Amygdala (tissue), 56 donors: ENCODE measurements around the gene MCMBP.
"Not testable (repeated sequence)": the region's sequence is repeated elsewhere in the genome, so short reads cannot be mapped to it uniquely, and the experiment has no call there.

Experiments used
- DNase-seq, 56 donors: peaks; one replicate each; lab custom pipeline; 2025; lab: John Stamatoyannopoulos, UW

Gene MCMBP

GRCh38 chr10:119831656-119832055 is 41.0 kb downstream of the MCMBP start:
- peak in 2 of 56 donors; percentile 8 to 12 for DNase-seq

GRCh38 chr10:119830851-119831250 is 41.8 kb downstream of the MCMBP start:
- DNase-seq: no peak

DNA sequence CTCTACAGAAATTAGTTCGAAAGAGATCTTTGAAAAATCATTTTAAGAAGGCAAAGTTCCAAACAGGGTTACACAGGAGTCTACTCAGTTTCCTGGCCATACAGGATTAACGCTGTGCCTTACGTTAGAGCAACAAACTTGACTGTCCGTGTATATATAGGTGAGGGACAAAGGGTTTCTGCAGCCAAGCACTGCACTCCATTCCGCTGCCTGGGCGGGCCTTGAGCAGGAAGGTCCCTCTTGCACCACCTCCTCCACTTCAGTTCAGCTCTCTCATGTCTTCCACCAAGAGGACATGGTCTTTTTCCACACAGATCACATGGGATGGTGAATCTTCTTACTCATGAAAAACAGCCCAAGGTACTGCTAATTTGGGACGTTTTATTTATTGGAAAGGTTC is 43.2 kb downstream of the MCMBP start:
- no peak for DNase-seq

DNA sequence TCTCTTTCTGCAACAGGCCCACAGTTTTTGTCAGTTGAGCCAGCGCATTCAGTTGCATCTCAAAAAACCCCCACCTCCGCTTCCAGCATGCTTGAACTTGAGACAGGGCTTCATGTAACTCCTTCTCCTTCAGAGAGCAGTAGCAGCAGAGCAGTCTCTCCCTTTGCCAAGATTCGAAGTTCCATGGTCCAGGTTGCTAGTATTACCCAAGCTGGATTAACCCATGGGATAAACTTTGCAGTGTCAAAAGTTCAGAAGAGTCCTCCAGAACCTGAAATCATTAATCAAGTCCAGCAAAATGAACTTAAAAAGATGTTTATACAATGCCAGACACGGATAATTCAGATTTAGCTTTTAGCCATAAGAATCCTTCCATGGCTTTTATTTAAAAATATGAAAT is 45.2 kb downstream of the MCMBP start:
- no peak for DNase-seq

DNA sequence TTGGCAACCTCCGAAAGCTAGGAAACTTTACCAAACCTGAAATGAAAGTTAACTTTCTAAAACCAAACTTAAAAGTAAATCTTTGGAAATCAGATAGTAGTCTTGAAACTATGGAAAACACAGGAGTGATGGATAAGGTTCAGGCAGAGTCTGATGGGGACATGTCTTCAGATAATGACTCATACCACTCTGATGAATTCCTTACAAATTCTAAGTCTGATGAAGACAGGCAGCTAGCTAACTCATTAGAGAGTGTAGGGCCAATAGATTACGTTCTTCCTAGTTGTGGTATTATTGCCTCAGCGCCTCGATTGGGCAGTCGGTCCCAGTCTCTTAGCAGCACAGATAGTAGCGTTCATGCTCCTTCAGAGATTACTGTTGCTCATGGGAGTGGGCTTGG is 45.9 kb downstream of the MCMBP start:
- no peak for DNase-seq

DNA sequence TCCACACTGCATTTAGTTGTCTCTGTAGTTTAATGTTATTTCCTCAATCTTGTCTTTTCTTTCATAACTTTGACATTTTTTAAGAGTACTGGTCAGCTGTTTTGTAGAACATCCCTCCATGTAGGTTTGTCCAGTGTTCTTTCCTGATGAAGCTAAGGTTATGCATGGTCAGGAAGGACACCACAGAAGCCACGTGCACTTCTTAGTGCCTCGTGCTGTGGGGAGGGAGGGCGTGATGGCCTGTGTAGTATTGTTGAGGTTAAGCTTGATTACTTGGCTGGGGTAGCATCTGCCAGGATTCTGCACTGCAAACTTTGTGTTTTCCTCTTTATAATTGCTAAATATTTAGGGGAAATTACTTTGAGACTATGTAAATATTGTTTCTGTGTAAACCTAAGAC is 48.3 kb downstream of the MCMBP start:
- DNase-seq: no peak

DNA sequence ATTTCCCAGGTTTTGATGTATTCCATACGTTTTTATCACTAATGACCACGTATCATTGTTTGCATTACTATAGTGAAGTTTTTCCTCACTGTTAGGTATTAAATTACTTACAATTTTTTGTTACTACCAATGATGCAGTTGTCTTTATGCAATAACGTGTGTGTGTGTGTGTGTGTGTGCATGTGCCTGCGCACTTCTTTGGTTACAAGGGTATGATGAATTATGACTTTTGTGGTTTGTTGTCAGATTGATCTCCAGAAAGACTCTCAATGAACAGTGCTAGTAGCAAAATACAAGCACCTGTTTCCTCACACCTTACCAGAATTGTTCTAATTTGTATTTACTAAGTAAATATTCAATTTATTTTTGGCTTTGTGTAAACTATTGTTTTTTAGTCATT is 51.5 kb downstream of the MCMBP start:
- DNase-seq: no peak

- DNase-seq: peak in 1 of 56 donors; percentile 22
Measured at GRCh38 chr10:119818889-119819270, 53.8 kb downstream of the MCMBP start.

DNA sequence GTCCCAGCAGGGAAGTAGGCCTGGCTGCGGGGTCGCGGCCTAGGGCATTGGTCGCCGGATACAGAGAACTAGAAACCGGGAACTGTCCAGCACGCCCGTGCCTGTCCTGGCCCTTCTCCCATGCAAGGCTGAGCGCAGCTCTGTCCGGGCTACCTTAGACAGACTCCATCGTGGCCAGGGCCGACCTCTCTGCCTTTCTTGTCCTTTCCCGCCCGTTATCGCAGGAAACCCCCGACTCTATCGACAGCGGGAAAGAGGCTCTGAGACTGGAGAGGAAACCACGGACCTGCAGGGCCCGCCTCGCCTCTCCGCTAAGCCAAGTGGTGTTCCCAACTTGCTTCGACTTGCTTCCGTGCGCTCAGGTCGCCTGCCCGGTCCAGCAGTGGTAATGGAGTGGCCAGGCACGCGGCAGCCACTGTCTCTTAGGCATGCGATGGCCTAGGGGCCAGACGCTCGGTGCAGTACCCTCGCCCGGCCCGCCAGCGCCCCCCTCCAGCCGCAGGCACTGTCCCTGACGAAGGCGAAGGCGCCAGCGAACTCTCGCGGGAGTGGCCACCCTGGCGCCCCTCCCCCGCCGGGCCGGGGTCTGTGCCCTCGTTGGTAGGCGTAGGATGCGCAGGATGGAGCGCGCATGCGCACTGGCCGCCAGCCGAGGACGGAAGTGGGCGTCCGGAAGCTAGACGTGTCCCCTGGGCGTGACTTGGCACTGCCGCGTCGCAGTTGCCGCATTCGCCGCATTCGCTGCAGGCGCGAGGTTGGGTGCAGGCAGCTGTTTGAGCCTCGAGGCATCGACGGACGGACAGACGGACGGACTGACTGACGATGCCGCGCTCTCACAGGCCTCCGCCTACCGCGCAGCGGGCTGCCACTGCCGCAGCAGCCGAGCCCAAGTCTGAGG is 54.4 kb downstream of the MCMBP start:
- DNase-seq: peak in 48 of 56 donors; percentile 3 to 76 (median 40)

DNA sequence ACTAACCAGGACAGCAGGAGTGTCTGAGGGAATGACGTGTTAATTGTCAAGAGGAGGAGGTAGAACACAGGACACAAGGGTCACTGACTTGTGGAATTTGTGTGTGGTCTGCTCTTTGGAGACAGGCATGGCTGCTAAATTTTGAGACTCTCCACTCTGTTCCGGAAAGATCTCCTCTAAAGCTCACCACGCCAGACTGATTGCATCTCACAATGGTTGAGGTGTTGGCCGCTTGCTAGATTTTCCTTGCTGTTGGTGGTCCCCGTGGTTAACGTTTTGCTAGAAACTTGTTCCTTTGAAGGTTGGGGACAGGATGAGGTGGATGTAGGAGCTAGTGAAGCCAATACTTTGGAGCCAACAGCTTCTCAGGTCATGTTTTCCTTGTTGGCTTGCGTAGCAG is 57.0 kb downstream of the MCMBP start:
- no peak for DNase-seq

DNA sequence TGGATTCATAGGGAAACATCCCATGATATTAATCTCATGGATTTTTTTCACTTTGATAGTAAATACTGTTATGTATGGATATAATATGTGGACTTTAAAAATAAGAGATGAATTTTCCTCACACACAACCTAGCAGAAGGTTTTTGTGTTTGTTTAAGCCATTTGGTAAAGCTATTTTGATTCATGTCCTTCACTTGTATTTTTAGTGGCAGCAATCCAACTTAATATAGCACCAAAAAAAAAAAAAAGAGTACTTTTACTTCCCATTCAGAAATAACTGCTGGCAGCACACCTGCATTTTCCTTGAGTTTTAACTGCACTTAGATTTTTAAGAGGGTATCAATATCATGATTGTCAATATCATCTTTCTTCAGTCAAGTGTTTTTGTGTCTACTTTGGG is 60.0 kb downstream of the MCMBP start:
- DNase-seq: no peak

DNA sequence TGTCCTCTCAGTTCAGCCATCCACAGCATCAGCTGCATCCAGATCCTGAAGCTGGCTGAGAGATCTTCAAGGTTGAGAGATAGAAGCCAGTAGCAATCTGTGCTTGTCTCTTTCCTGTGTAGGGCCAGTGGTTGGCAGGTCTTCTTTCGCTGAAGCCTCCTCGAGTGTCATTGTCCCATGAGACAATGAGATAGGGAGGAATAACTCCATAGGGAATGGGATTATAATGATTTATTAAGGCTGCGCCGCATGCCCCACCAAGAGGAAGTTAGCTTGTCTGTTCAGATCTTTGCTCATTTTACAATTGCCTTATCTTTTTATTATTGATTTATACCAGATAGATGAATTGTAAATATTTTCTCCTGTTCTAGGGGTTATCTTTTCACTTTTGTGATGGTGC is 61.5 kb downstream of the MCMBP start:
- no peak for DNase-seq

GRCh38 chr10:119807960-119808697 is 64.5 kb downstream of the MCMBP start:
- DNase-seq: no peak

DNA sequence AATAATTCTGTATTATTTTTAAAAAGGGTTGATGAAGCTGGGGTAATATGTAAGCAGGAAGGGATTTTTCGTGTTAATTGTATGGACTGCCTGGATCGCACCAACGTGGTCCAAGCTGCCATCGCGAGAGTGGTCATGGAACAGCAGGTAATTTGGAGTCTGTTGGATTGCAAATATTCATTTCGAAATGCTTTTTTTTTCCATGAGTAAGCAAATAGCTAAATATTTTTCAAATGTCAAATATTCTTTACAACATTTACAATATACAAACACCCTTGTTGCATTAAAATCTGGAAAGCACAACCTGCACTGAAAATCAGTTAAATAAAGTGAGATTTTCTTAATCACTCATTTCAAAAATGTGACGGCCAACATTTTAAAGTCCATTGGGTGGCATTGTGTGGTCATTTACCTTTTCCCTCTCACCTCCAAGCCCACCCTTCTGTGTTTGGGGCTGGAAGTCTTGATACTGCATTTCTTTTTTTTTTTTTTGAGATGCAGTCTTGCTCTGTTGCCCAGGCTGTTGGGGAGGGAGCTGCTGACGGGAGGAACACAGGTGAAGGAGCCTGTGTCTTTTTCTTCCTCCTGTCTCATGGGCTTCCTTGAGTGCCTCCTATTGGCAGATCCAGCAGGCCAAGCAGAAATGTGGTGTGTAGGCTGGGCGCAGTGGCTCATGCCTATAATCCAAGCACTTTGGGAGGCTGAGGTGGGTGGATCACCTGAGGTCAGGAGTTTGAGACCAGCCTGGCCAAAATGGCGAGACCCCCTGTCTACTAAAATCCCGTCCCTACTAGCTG is 66.1 kb downstream of the MCMBP start:
- DNase-seq: no peak

DNA sequence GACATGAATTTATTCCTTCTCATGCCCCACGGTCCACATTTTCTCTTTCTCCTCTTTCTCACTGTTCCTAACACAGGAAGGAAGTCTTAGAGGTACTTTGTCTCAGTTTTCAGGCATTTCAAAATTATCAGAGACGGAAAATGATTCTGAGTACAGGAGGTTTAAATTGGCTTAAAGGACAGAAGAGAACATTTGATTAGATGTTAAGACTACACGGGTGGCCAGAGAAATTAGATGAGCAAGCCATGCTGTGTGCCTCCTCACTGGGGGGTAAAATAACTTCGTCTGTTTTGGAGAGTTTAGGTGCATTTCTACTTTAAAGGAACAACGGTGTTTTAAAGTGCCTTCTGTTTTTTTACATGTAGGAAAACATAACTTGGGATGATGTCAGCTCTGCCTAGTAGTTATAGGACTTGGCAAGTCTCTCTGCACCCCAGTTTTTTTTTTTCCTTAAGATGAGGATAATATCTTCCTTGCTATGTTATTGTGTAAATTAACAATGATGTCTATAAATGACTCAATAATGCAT is 66.9 kb downstream of the MCMBP start:
- no peak for DNase-seq

- DNase-seq: no peak
Measured at GRCh38 chr10:119803264-119803663, 69.4 kb downstream of the MCMBP start.

DNA sequence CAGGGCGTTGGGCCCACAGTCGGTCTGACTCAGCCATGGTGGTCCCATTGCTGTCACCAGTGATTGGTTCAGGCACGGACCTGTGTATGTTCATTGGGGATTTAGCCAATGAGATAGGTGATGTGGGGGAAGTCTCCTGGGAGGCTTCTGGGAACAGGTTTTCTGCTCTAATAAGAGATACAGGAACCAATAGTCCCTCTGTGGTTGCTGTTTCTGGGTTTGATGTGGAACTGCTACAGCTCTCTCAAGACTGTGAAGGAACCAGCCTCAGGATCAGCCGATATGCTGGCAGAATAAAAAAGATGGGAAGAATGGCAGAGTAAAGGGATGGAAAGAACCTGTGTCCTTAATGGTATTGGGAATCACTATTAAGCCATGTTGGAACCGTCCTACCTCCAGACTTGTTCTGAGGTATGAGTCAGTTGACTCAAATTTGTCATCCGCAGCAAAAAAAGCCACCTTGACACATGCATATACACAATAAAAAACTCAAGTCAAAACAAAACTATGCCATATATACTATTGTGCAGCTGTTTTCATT is 70.6 kb downstream of the MCMBP start:
- no peak for DNase-seq

DNA sequence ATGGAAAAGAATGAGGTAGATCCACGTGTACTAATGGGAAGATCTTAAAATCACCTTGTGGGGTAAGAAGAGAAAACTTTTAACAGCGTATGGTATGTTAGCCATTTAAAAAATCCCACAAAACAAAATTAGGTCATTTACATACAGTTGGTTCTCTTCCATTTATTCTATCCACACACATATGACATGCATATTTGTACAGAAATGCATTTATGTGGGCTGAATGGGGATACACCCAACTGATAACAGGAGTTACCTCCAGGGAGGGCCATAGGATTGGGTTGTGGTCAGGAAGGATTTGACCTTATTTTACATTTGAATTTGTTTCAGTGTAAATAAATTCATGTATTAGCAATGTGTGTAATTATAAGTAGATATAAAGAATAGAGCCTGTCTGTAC is 71.5 kb downstream of the MCMBP start:
- DNase-seq: no peak

GRCh38 chr10:119796039-119796438 is 76.6 kb downstream of the MCMBP start:
- DNase-seq: no peak

DNA sequence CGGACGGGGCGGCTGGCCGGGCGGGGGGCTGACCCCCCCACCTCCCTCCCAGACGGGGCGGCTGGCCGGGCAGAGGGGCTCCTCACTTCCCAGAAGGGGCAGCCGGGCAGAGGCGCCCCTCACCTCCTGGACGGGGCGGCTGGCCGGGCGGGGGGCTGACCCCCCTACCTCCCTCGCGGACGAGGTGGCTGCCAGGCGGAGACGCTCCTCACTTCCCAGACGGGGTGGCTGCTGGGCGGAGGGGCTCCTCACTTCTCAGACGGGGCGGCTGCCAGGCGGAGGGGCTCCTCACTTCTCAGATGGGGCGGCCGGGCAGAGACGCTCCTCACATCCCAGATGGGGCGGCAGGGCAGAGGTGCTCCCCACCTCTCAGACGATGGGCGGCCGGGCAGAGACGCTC is 77.5 kb downstream of the MCMBP start:
- DNase-seq: not testable (repeated sequence)
